Tibial nerve (tissue), 4 donors: Measurements from ENCODE around the gene KRTAP5-6.

ENCODE experiments used
- EP300 ChIP-seq, 2 donors: sonication (generic); formaldehyde crosslinking; IDR thresholded peaks; one replicate each; pipeline ENCODE4 v1.6.1; 2017; ENCODE audit warnings: antibody characterized with exemption in 2 of 2, mild to moderate bottlenecking in 1 of 2
- POLR2A ChIP-seq, 2 donors: fragments of 450-650 bp; IDR thresholded peaks; one replicate each; pipeline ENCODE4 v1.6.1; 2017; ENCODE audit warnings: antibody characterized with exemption in 2 of 2, mild to moderate bottlenecking in 2 of 2, moderate library complexity in 2 of 2
- TF ChIP-seq, protein P1 (sequence below), 5 experiments: fragments of 200-600 bp in 3 of 5; fragments of 450-650 bp in 2 of 5; sonication (generic) in 3 of 5; IDR thresholded peaks; one replicate each; pipeline ENCODE4 v1.5.1; 2016 to 2019; ENCODE audit warnings: antibody characterized with exemption in 5 of 5, mild to moderate bottlenecking in 3 of 5, moderate library complexity in 2 of 5

DNA sequence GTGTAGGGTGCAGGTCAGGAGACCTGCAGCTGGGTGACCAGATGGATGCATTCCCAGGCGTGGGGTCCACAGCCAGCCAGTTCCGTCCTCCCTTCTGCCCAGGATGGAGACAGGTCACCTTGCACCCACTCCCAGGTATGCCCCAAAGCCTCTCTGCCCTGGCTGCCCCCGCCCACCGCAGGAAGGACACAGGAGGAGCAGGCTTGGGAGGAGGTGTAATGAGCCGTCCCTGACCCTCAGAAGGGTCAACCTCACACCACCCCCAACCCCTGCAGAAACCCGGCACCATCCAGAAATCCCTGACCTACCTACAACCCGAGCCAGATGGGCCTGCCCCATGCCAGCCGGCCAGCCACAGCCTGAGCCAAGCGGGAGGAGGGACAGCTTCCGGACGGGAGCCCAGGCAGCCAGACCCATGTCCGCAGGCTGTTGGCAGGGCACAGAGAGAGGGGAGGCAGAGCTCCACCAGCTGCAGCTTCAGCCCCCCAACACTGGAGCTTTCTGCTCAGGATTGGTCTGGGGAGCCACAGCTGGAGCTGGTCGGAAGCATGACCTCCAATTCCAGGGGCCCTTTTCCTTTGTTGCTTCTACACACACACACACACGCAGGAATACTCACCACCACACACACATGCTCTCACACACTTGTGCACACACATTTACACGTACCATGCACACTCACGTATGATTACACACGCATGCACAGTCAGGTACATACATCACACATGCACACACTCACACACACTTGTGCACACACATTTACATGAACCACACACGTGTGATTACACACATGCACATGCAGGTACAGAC is 48.1 kb downstream of the KRTAP5-6 start:
- TF ChIP-seq, protein P1, sequence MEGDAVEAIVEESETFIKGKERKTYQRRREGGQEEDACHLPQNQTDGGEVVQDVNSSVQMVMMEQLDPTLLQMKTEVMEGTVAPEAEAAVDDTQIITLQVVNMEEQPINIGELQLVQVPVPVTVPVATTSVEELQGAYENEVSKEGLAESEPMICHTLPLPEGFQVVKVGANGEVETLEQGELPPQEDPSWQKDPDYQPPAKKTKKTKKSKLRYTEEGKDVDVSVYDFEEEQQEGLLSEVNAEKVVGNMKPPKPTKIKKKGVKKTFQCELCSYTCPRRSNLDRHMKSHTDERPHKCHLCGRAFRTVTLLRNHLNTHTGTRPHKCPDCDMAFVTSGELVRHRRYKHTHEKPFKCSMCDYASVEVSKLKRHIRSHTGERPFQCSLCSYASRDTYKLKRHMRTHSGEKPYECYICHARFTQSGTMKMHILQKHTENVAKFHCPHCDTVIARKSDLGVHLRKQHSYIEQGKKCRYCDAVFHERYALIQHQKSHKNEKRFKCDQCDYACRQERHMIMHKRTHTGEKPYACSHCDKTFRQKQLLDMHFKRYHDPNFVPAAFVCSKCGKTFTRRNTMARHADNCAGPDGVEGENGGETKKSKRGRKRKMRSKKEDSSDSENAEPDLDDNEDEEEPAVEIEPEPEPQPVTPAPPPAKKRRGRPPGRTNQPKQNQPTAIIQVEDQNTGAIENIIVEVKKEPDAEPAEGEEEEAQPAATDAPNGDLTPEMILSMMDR (IDR thresholded peaks at IDR 0.05) = no peak
- no peak for TF ChIP-seq POLR2A (IDR thresholded peaks at IDR 0.05)
- no peak for TF ChIP-seq EP300 (IDR thresholded peaks at IDR 0.05)
